Measurements from ENCODE around the gene DEPDC1B.

DNA sequence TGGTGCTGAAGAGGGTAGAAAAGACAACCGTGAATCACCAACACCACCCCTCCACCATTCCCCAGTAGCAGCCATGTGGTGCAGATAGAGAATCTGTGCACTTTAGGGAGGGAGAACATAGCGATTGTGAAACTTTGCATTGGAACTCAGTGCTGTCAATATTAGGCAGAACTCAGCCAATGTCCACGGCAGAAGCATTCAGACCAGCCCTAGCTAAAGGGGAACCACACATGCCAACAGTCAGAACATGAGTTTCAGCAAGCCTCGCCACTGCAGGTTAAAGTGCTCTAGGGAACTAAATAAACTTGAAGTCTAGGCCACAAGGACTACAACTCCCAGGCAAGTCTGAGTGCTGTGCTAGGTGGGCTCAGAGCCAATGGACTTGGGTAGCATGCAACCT is 38.5 kb upstream of the DEPDC1B start:
- TF ChIP-seq EZH2phosphoT487 (IDR thresholded peaks at IDR 0.05; ENCODE audit: low read depth, severe bottlenecking, unreplicated experiment) (no peak), EZH2 (IDR thresholded peaks at IDR 0.05; ENCODE audit: borderline replicate concordance) (no peak)
- TF ChIP-seq, protein P1, sequence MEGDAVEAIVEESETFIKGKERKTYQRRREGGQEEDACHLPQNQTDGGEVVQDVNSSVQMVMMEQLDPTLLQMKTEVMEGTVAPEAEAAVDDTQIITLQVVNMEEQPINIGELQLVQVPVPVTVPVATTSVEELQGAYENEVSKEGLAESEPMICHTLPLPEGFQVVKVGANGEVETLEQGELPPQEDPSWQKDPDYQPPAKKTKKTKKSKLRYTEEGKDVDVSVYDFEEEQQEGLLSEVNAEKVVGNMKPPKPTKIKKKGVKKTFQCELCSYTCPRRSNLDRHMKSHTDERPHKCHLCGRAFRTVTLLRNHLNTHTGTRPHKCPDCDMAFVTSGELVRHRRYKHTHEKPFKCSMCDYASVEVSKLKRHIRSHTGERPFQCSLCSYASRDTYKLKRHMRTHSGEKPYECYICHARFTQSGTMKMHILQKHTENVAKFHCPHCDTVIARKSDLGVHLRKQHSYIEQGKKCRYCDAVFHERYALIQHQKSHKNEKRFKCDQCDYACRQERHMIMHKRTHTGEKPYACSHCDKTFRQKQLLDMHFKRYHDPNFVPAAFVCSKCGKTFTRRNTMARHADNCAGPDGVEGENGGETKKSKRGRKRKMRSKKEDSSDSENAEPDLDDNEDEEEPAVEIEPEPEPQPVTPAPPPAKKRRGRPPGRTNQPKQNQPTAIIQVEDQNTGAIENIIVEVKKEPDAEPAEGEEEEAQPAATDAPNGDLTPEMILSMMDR (IDR thresholded peaks at IDR 0.05; ENCODE audit: poor library complexity) = no peak

Data from hepatocyte (in vitro differentiated cells).